ENCODE results near the gene CD2BP2. TPM values are rescaled to one million over a fixed set of nuclear protein-coding genes. Genes with fewer than 3 reads are reported as not detected.

The CD2BP2 gene
- total RNA-seq, 1 donor from 2014 or later, result 58.8 TPM

GRCh38 chr16:30354423-30355143 is 525 bp downstream of the CD2BP2 start:
- H3K4me1 Mint-ChIP-seq (ENCODE audit: low read depth, unreplicated experiment), result peaks cover 13% of the 10 kb centered on the region
- no peaks in the 10 kb centered on the region for H3K27me3 Mint-ChIP-seq (ENCODE audit: low read depth, unreplicated experiment)
- TF ChIP-seq CTCF (IDR thresholded peaks at IDR 0.05; ENCODE audit: insufficient read depth, low read depth, low read length) (no peak), EZH2 (IDR thresholded peaks at IDR 0.05; ENCODE audit: insufficient read depth, low read length) (no peak)
- H3K36me3 ChIP-seq (ENCODE audit: insufficient read depth, low read length), result peaks cover 22% of the 10 kb centered on the region
- DNase-seq (ENCODE audit: low read depth), result no peak
- no peaks in the 10 kb centered on the region for H3K9me3 Mint-ChIP-seq (ENCODE audit: unreplicated experiment)
- H3K27me3 ChIP-seq (ENCODE audit: insufficient read depth, low read length), result no peaks in the 10 kb centered on the region
- peak overlapping the region; percentile 96 for H3K4me2 ChIP-seq (ENCODE audit: low read length)
- H3K36me3 Mint-ChIP-seq (ENCODE audit: low read depth, unreplicated experiment), result peaks cover 22% of the 10 kb centered on the region
- peak overlapping the region; percentile 66 for H2AFZ ChIP-seq (ENCODE audit: low read depth, low read length)
- peaks cover 56% of the 10 kb centered on the region for H3K79me2 ChIP-seq (ENCODE audit: insufficient read depth, low read length)
- H3K4me3 ChIP-seq (ENCODE audit: insufficient read depth, low read depth, low read length), result peak overlapping the region; percentile 93
- FAIRE-seq, result no peak
- peak overlapping the region; percentile 95 for H3K4me3 Mint-ChIP-seq (ENCODE audit: unreplicated experiment)
- peaks cover 46% of the 10 kb centered on the region for H4K20me1 ChIP-seq (ENCODE audit: insufficient read depth, low read length)
- H3K27ac ChIP-seq (ENCODE audit: low read depth, low read length), result peak overlapping the region; percentile 99
- peaks cover 23% of the 10 kb centered on the region for H3K4me1 ChIP-seq (ENCODE audit: insufficient read depth, low read length)
- H3K27ac Mint-ChIP-seq (ENCODE audit: unreplicated experiment), result peak overlapping the region; percentile 99
- peak overlapping the region; percentile 96 for H3K9ac ChIP-seq (ENCODE audit: low read length)
- no peaks in the 10 kb centered on the region for H3K9me3 ChIP-seq (ENCODE audit: insufficient read depth, low read depth, low read length)

GRCh38 chr16:30353438-30354129 is 1.5 kb downstream of the CD2BP2 start:
- H3K27ac Mint-ChIP-seq (ENCODE audit: unreplicated experiment), result peak overlapping the region; percentile 55
- FAIRE-seq (no peak), DNase-seq (ENCODE audit: low read depth) (no peak)
- no peak overlapping the region for H3K4me3 ChIP-seq (ENCODE audit: insufficient read depth, low read depth, low read length)
- no peaks in the 10 kb centered on the region for H3K9me3 ChIP-seq (ENCODE audit: insufficient read depth, low read depth, low read length)
- H3K27ac ChIP-seq (ENCODE audit: low read depth, low read length), result no peak overlapping the region
- H3K4me1 ChIP-seq (ENCODE audit: insufficient read depth, low read length), result peaks cover 23% of the 10 kb centered on the region
- peak overlapping the region; percentile 95 for H3K4me3 Mint-ChIP-seq (ENCODE audit: unreplicated experiment)
- H3K79me2 ChIP-seq (ENCODE audit: insufficient read depth, low read length), result peaks cover 46% of the 10 kb centered on the region
- peak overlapping the region; percentile 96 for H3K4me2 ChIP-seq (ENCODE audit: low read length)
- no peak overlapping the region for H2AFZ ChIP-seq (ENCODE audit: low read depth, low read length)
- H3K27me3 Mint-ChIP-seq (ENCODE audit: low read depth, unreplicated experiment), result no peaks in the 10 kb centered on the region
- TF ChIP-seq CTCF (IDR thresholded peaks at IDR 0.05; ENCODE audit: insufficient read depth, low read depth, low read length) (no peak), EZH2 (IDR thresholded peaks at IDR 0.05; ENCODE audit: insufficient read depth, low read length) (no peak)
- peaks cover 36% of the 10 kb centered on the region for H4K20me1 ChIP-seq (ENCODE audit: insufficient read depth, low read length)
- H3K9me3 Mint-ChIP-seq (ENCODE audit: unreplicated experiment), result no peaks in the 10 kb centered on the region
- peaks cover 20% of the 10 kb centered on the region for H3K36me3 ChIP-seq (ENCODE audit: insufficient read depth, low read length)
- no peaks in the 10 kb centered on the region for H3K27me3 ChIP-seq (ENCODE audit: insufficient read depth, low read length)
- peak overlapping the region; percentile 96 for H3K9ac ChIP-seq (ENCODE audit: low read length)
- peaks cover 13% of the 10 kb centered on the region for H3K4me1 Mint-ChIP-seq (ENCODE audit: low read depth, unreplicated experiment)
- peaks cover 20% of the 10 kb centered on the region for H3K36me3 Mint-ChIP-seq (ENCODE audit: low read depth, unreplicated experiment)
